ENCODE data around the gene TUBA4A.

GRCh38 chr2:219284501-219285372 lies 31.0 kb upstream of the TUBA4A start:
- no peak for TF ChIP-seq EZH2 (IDR thresholded peaks at IDR 0.05; ENCODE audit: insufficient read depth, low read length)
- no peak for TF ChIP-seq CTCF (IDR thresholded peaks at IDR 0.05; ENCODE audit: insufficient read depth, low read depth, low read length)

Data from astrocyte (in vitro differentiated cells and primary cell).